Measurements from ENCODE around the gene WNT3A. TPM values are rescaled to one million over a fixed set of nuclear protein-coding genes. Genes with fewer than 3 reads are reported as not detected.

The WNT3A gene
- polyA plus RNA-seq, 1 of the 3 experiments (the other 2 are of a cell fraction), result not detected

- H3K79me2 ChIP-seq (ENCODE audit: insufficient read depth), result no peaks in the 10 kb centered on the region
- H3K4me1 ChIP-seq (ENCODE audit: control insufficient read depth in 1 of 2, insufficient read depth in 2 of 2, low read depth in 1 of 2, low read length in 1 of 2), result no peaks in the 10 kb centered on the region
- H3K4me3 ChIP-seq (ENCODE audit: low read depth in 2 of 2, low read length in 1 of 2), result no peak overlapping the region
- TF ChIP-seq GATA2 (CRISPR knock-in tag; IDR thresholded peaks at IDR 0.05) (no peak), REST (IDR thresholded peaks at IDR 0.05; ENCODE audit: low read depth, low read length) (no peak), USF2 (IDR thresholded peaks at IDR 0.05; ENCODE audit: borderline replicate concordance, low read depth, low read length) (no peak), MEF2A (IDR thresholded peaks at IDR 0.05; ENCODE audit: borderline replicate concordance, low read depth) (no peak), RXRA (IDR thresholded peaks at IDR 0.05; ENCODE audit: borderline replicate concordance, low read depth) (no peak), USF1 (IDR thresholded peaks at IDR 0.05; ENCODE audit: borderline replicate concordance, low read depth) (no peak), EZH2phosphoT487 (IDR thresholded peaks at IDR 0.05; ENCODE audit: borderline replicate concordance, low read depth) (no peak), CHD2 (IDR thresholded peaks at IDR 0.05; ENCODE audit: low read length, partially characterized antibody) (no peak), CTCF (IDR thresholded peaks at IDR 0.05) (no peak), MAX (IDR thresholded peaks at IDR 0.05; ENCODE audit: low read depth) (no peak), FOXJ3 (CRISPR knock-in tag; IDR thresholded peaks at IDR 0.05) (no peak), RFX5 (IDR thresholded peaks at IDR 0.05; ENCODE audit: low read length) (no peak), GABPA (IDR thresholded peaks at IDR 0.05; ENCODE audit: low read depth) (no peak), SMC3 (IDR thresholded peaks at IDR 0.05; ENCODE audit: low read depth, low read length) (no peak), FOXM1 (IDR thresholded peaks at IDR 0.05; ENCODE audit: low read depth) (no peak), RAD21 (IDR thresholded peaks at IDR 0.05; ENCODE audit: low read length) (no peak), YY1 (IDR thresholded peaks at IDR 0.05; ENCODE audit: low read depth) (no peak), RCOR1 (IDR thresholded peaks at IDR 0.05; ENCODE audit: low read length) (no peak)
- 0 out of 2 replicates have a peak, but pooled peaks cover 5% of the 10 kb centered on the region for H3K9me3 ChIP-seq
- H3K27me3 ChIP-seq (ENCODE audit: insufficient read depth), result peaks cover 4% of the 10 kb centered on the region; the same call in 1 of the 2 replicates
- no peaks in the 10 kb centered on the region for H3K36me3 ChIP-seq (replicated peaks in 1 of 2; ENCODE audit: control insufficient read depth in 1 of 2, insufficient read depth in 2 of 2, low read length in 1 of 2)
- H3K27ac ChIP-seq (ENCODE audit: low read depth in 2 of 2, low read length in 1 of 2), result no peak overlapping the region
- 0% methylated on average over 1 of the region's 1 CpG for WGBS (ENCODE audit: low lambda C conversion rate)
- no peak overlapping the region for H3K9ac ChIP-seq
- H3K4me2 ChIP-seq, result no peak overlapping the region
- H4K20me1 ChIP-seq (ENCODE audit: insufficient read depth), result no peaks in the 10 kb centered on the region
- no peaks in the 10 kb centered on the region for H3F3A ChIP-seq (replicated peaks; ENCODE audit: insufficient read depth)
- CTCF ChIA-PET, result interaction anchor here (1.9 kb wide), 1 partner anchor 8 kb away, joined by 6 read pairs; no protein-coding TSS in a partner anchor
- no peaks in the 10 kb centered on the region for H3K9me2 ChIP-seq
- DNase-seq, result no peak
- H2AFZ ChIP-seq (ENCODE audit: low read depth), result no peak overlapping the region
- POLR2A ChIA-PET, result interaction anchor here (1.0 kb wide), 1 partner anchor 169 kb away, joined by 3 read pairs; no protein-coding TSS in a partner anchor
Observed at GRCh38 chr1:227996187-227996950, 10.4 kb upstream of the WNT3A start.

All from SK-N-SH (cell line).